HG02798 (cell line): ENCODE data around the gene ZNF529.

ENCODE experiments used
- ATAC-seq: cut with Tn5 transposase; IDR thresholded peaks from one replicate; pipeline ENCODE4 v1.9.1; 2021; ENCODE audit warnings: mild to moderate bottlenecking; ENCODE audit not compliant: unreplicated experiment, poor library complexity

Gene ZNF529

DNA sequence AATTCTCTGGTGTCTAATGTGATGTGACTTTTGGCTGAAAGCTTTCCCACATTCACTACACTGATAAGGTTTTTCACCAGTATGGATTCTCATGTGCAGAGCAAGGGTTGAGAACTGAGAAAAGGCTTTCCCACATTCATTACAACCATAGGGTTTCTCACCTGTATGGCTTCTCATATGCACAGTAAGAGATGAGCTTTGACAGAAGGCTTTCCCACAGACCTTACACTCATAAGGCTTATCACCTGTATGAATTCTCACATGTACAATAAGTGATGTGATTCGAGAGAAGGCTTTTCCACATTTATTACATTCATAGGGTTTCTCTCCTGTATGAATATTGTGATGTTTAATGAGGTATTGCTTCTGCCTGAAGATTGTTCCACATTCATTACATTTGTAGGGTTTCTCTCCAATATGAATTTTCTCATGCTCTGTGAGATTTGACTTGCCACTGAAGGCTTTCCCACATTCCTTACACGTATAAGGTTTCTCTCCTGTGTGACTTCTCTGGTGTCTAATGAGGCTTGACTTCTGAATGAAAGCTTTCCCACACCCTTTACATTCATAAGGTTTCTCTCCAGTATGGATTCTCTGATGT, 59.0 kb downstream of the ZNF529 start:
- ATAC-seq, result no peak

DNA sequence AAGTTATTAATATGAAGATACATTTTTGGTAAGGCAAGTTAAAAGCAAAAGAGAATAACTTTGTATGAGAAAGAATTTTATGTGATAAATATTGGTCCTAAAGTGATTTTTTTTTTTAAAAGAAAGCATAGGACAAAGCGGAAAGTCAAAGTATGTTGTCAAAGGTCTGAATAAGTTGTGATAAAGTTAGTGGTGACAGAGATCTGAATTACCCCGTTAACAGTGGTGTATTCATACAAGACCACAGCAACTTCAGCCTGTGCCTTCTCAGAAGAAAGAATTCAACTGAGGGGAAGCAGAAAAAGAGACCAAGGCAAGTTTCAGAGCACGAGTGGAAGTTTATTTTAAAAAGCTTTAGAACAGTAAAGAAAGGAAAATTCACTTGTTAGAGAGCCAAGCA, 64.8 kb downstream of the ZNF529 start:
- no peak for ATAC-seq

DNA sequence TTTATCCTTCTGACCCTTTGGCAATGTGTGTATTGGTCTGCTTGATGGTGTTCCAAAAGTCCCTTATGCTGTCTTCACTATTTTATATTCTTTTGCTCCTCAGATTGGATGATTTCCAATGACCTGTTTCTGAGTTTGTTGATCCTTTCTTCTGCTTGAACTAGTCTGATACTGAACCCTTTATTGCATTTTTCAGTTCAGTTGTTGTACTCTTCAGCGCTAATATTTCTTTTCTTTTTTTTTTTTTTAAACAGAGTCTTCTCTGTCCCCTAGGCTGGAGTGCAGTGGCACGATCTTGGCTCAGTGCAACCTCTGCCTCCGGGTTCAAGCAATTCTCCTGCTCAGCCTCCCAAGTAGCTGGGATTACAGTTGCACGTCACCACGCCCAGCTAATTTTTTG, 71.1 kb downstream of the ZNF529 start:
- no peak for ATAC-seq

DNA sequence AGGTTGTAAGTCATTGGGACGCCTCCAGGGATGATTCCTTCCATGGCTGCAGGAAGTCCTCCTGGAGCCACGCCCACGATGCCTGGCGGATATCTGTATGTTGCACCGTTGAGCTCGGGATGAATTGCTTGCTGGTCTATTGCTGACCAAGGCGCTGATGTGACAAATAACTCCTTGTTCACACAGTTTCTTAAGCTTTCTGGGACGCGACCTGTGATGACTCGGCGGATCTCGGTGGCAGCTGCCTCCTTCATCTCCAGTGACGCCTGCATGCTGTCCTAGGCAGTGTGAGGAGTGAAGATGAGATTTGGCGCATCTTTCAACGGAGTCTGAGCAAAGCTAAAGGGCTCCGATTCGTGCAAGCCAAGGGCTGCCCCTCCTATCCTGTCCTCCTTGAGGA, 76.1 kb downstream of the ZNF529 start:
- ATAC-seq, result no peak
